HepG2 (cell line): ENCODE results near the gene EDAR. TPM values are rescaled to one million over a fixed set of nuclear protein-coding genes. Genes with fewer than 3 reads are reported as not detected.

Experiments used
- ATAC-seq: fragments of 200-7000 bp; cut with Tn5 transposase; 3 replicates; pipeline ENCODE4 v1.9.1; 2020; ENCODE audit warnings: mild to moderate bottlenecking, moderate library complexity
- BruUV-seq: library from RNA; stranded (reverse); fragments of 400-500 nt; replicated peaks from 2 replicates; lab custom pipeline; 2021; lab: Mats Ljungman, UMichigan
- CTCF ChIA-PET: fragments of 300-600 bp; formaldehyde crosslinking; extraction: SDS; loops from one replicate; lab custom pipeline; 2021; ENCODE audit warnings: low total read pairs, inconsistent platforms, low intra/inter-chr PET ratio; lab: Yijun Ruan, JAX
- POLR2A ChIA-PET: fragments of 350-600 bp; sonication (Branson Sonifier 250); formaldehyde crosslinking; loops from one replicate; lab custom pipeline; 2020; ENCODE audit warnings: antibody characterized with exemption, inconsistent platforms; lab: Yijun Ruan, JAX
- DNase-seq: peaks from one replicate; pipeline ENCODE4 v3.0.0-alpha.2; 2015; ENCODE audit warnings: low spot score
- FAIRE-seq: peaks from 3 replicates; lab custom pipeline; 2011; peaks lifted over from hg19 to GRCh38; lab: Jason Lieb, UNC
- H2AFZ ChIP-seq: one replicate; pipeline ENCODE4 v1.6.1; 2011; ENCODE audit warnings: low read length, inconsistent platforms
- H3K27ac ChIP-seq: fragments of 300-600 bp; 3 replicates; pipeline ENCODE4 v1.8.0; 2011; ENCODE audit warnings: mixed run types, mild to moderate bottlenecking, mixed read lengths, low read length, inconsistent platforms; ENCODE audit not compliant: insufficient read depth; ENCODE audit errors: extremely low read length
- H3K27me3 ChIP-seq, 2 experiments: fragments of 200-600 bp in 1 of 2; 2 replicates in 1 of 2; 3 replicates in 1 of 2; pipeline versions ENCODE4 v1.6.0 to v1.8.0; 2011; ENCODE audit warnings: low read length in 2 of 2, mild to moderate bottlenecking in 2 of 2, moderate library complexity in 2 of 2, inconsistent platforms in 1 of 2; ENCODE audit not compliant: insufficient read depth in 2 of 2, control insufficient read depth in 1 of 2
- H3K36me3 ChIP-seq, 2 experiments: fragments of 200-600 bp in 1 of 2; replicated peaks in 1 of 2; 2 replicates in 1 of 2; 3 replicates in 1 of 2; pipeline versions ENCODE4 v1.5.1 to v1.8.0; 2011; ENCODE audit warnings: low read length in 2 of 2, inconsistent platforms in 1 of 2; ENCODE audit not compliant: insufficient read depth in 2 of 2, control insufficient read depth in 1 of 2
- H3K4me1 ChIP-seq: 2 replicates; pipeline ENCODE4 v1.5.1; 2012; ENCODE audit warnings: low read length, inconsistent platforms; ENCODE audit not compliant: insufficient read depth
- H3K4me2 ChIP-seq: 2 replicates; pipeline ENCODE4 v1.6.0; 2011; ENCODE audit warnings: low read depth, low read length, inconsistent platforms
- H3K4me3 ChIP-seq, 3 experiments: fragments of 200-600 bp in 1 of 3; sonication (generic), shearing (Covaris generic) in 1 of 3; replicated peaks in 1 of 3; 2 replicates each; pipeline ENCODE4 v1.5.1; 2011 to 2016; ENCODE audit warnings: low read length in 3 of 3, inconsistent platforms in 2 of 3, low read depth in 2 of 3, mild to moderate bottlenecking in 2 of 3, control low read depth in 1 of 3, mixed read lengths in 1 of 3; ENCODE audit not compliant: insufficient read depth in 1 of 3
- H3K79me2 ChIP-seq: one replicate; pipeline ENCODE4 v1.6.1; 2011; ENCODE audit warnings: low read length, inconsistent platforms; ENCODE audit not compliant: insufficient read depth
- H3K9ac ChIP-seq: 2 replicates; pipeline ENCODE4 v1.6.0; 2011; ENCODE audit warnings: mild to moderate bottlenecking, low read depth, low read length, inconsistent platforms; ENCODE audit not compliant: insufficient read depth
- H3K9me3 ChIP-seq: 2 replicates; pipeline ENCODE4 v1.5.1; 2012; ENCODE audit warnings: mild to moderate bottlenecking, low read length
- H4K20me1 ChIP-seq: 2 replicates; pipeline ENCODE4 v1.6.0; 2011; ENCODE audit warnings: inconsistent platforms, mild to moderate bottlenecking, low read length, moderate library complexity; ENCODE audit not compliant: insufficient read depth
- CBX1 ChIP-seq: IDR thresholded peaks from one replicate; pipeline ENCODE4 v1.6.1; 2016; ENCODE audit warnings: antibody characterized with exemption, low read depth
- MIER2 ChIP-seq: IDR thresholded peaks from 2 replicates; pipeline ENCODE4 v1.6.1; 2016; ENCODE audit warnings: missing biosample characterization, missing genetic modification reagents
- NFIB ChIP-seq: sonication (generic); formaldehyde crosslinking; IDR thresholded peaks from 2 replicates; pipeline ENCODE4 v1.9.0; 2021; ENCODE audit warnings: missing genetic modification reagents, mild to moderate bottlenecking, borderline replicate concordance
- NFYC ChIP-seq: IDR thresholded peaks from 2 replicates; pipeline ENCODE4 v1.6.1; 2016; ENCODE audit warnings: missing genetic modification reagents, missing compliant biosample characterization
- NPAS2 ChIP-seq: sonication (generic); formaldehyde crosslinking; IDR thresholded peaks from 2 replicates; pipeline ENCODE4 v1.8.0; 2022; ENCODE audit warnings: mild to moderate bottlenecking, missing genetic modification reagents, borderline replicate concordance
- TFAP4 ChIP-seq: sonication (generic); IDR thresholded peaks from 2 replicates; pipeline ENCODE4 v1.6.1; 2016; ENCODE audit warnings: low read depth, borderline replicate concordance
- TMF1 ChIP-seq: sonication (generic); formaldehyde crosslinking; IDR thresholded peaks from 2 replicates; pipeline ENCODE4 v1.8.1; 2022; ENCODE audit warnings: low read depth, missing genetic modification reagents
- ZBTB44 ChIP-seq: sonication (generic); formaldehyde crosslinking; IDR thresholded peaks from 2 replicates; pipeline ENCODE4 v1.4.0; 2020; ENCODE audit warnings: missing genetic modification reagents
- ZNF274 ChIP-seq: sonication (generic); formaldehyde crosslinking; IDR thresholded peaks from 2 replicates; pipeline ENCODE4 v1.5.1; 2020; ENCODE audit warnings: mild to moderate bottlenecking, missing genetic modification reagents
- ZNF281 ChIP-seq: sonication (generic); formaldehyde crosslinking; IDR thresholded peaks from 2 replicates; pipeline ENCODE4 v1.4.0; 2020; ENCODE audit warnings: missing genetic modification reagents, borderline replicate concordance
- ZNF496 ChIP-seq: sonication (generic); formaldehyde crosslinking; IDR thresholded peaks from 2 replicates; pipeline ENCODE4 v1.8.1; 2023; ENCODE audit warnings: mild to moderate bottlenecking, moderate library complexity, missing genetic modification reagents; ENCODE audit not compliant: insufficient replicate concordance
- ZNF766 ChIP-seq: sonication (generic); formaldehyde crosslinking; IDR thresholded peaks from 2 replicates; pipeline ENCODE4 v1.5.0; 2020; ENCODE audit warnings: missing genetic modification reagents, borderline replicate concordance
- WGBS: methylation state at CpG from one replicate; pipeline ENCODE4 v1.1.6; 2017; ENCODE audit warnings: low lambda C conversion rate; 5-methylcytosine and 5-hydroxymethylcytosine counted together
- in situ Hi-C: cut with HindIII; loops from 2 replicates; pipeline ENCODE4 v1.10.0; 2017; ENCODE audit warnings: low pct_unique_long_range_greater_than_20kb; ENCODE audit not compliant: extremely low pct_ligation_motif_present
- intact Hi-C: fragments of 100-400 bp; cut with micrococcal nuclease; formaldehyde crosslinking; loops from one replicate; pipeline ENCODE4 v1.10.0; 2022; ENCODE audit not compliant: unreplicated experiment
- polyA plus RNA-seq, 8 experiments: library from polyadenylated mRNA; depleted of rRNA in 3 of 8; stranded (reverse) in 7 of 8; unstranded in 1 of 8; fragments of >200 nt; fragmentation: Illumina TruSeq in 4 of 8; extraction: Trizol in 4 of 8; gene quantifications; 2 replicates each; pipeline versions ENCODE4 v1.2.1 to v1.2.3, GENCODE V29; 2011 to 2016; ENCODE audit warnings: low read depth in 4 of 8, missing spikeins in 1 of 8, mixed read lengths in 1 of 8; ENCODE audit not compliant: insufficient read depth in 1 of 8
- total RNA-seq, 5 experiments: library from RNA; depleted of rRNA; stranded (reverse); fragments of >200 nt; fragmentation: Illumina TruSeq; extraction: Trizol; gene quantifications; 2 replicates each; pipeline ENCODE4 v1.2.3, GENCODE V29; 2016; ENCODE audit warnings: low read depth in 1 of 5

Gene EDAR
- total and polyA plus RNA-seq, 2 of the 13 experiments (the other 11 are each of a cell fraction or from before 2014, with no cell fraction given) = not detected

- Histone ChIP-seq H3K36me3 (no peaks in the 10 kb centered on the region), H3K9ac (no peak overlapping the region), H4K20me1 (no peaks in the 10 kb centered on the region), H3K27ac (no peak overlapping the region), H3K4me1 (peaks cover 8% of the 10 kb centered on the region), H2AFZ (no peak overlapping the region), H3K27me3 (peaks cover 4 to 34% of the 10 kb centered on the region in 2 experiments; a peak in 3 of 5 replicates), H3K4me3 (no peak overlapping the region), H3K79me2 (no peaks in the 10 kb centered on the region), H3K9me3 (no peaks in the 10 kb centered on the region), H3K4me2 (no peak overlapping the region)
- ATAC-seq (no peak), FAIRE-seq (no peak), DNase-seq (no peak)
- in situ Hi-C loops = no loop called here
- intact Hi-C loops = no loop called here
- TF ChIP-seq ZNF766 (CRISPR knock-in tag) (no peak), CBX1 (no peak), ZNF496 (CRISPR knock-in tag) (no peak)
- no TSS peak for BruUV-seq
- ChIA-PET CTCF (no interaction called here), POLR2A (no interaction called here)
- 45% methylated on average over 4 of the region's 4 CpGs for WGBS
Measured at GRCh38 chr2:108961796-108962195, 27.2 kb downstream of the EDAR start.

GRCh38 chr2:108960006-108960405, 29.0 kb downstream of the EDAR start:
- Histone ChIP-seq H3K36me3 (no peaks in the 10 kb centered on the region), H3K4me3 (no peak overlapping the region), H3K79me2 (no peaks in the 10 kb centered on the region), H3K4me2 (no peak overlapping the region), H3K27ac (no peak overlapping the region), H2AFZ (no peak overlapping the region), H4K20me1 (no peaks in the 10 kb centered on the region), H3K4me1 (peaks cover 8% of the 10 kb centered on the region), H3K9me3 (no peaks in the 10 kb centered on the region), H3K27me3 (peaks cover 4 to 36% of the 10 kb centered on the region in 2 experiments; a peak in 3 of 5 replicates), H3K9ac (no peak overlapping the region)
- no peak for DNase-seq
- BruUV-seq = no TSS peak
- in situ Hi-C loops = no loop called here
- ChIA-PET CTCF (no interaction called here), POLR2A (no interaction called here)
- WGBS = 18% methylated on average over 4 of the region's 5 CpGs
- peak; percentile 79 for ATAC-seq
- intact Hi-C loops = no loop called here
- no peak for FAIRE-seq
- TF ChIP-seq MIER2 (CRISPR knock-in tag) (no peak), ZNF274 (CRISPR knock-in tag) (no peak), ZNF281 (no peak), NPAS2 (CRISPR knock-in tag) (no peak), NFYC (CRISPR knock-in tag) (no peak), TMF1 (CRISPR knock-in tag) (no peak), NFIB (CRISPR knock-in tag) (no peak), TFAP4 (no peak), ZBTB44 (no peak)
